IPS-15b (cell line): ENCODE measurements around the gene PADI4.

Experiments
- H3K27me3 ChIP-seq: one replicate; pipeline ENCODE4 v1.6.1; 2013; ENCODE audit warnings: low read length; ENCODE audit not compliant: control insufficient read depth, insufficient read depth
- H3K36me3 ChIP-seq: one replicate; pipeline ENCODE4 v1.6.1; 2013; ENCODE audit warnings: low read length; ENCODE audit not compliant: control insufficient read depth, insufficient read depth
- H3K4me1 ChIP-seq: one replicate; pipeline ENCODE4 v1.6.1; 2013; ENCODE audit warnings: mild to moderate bottlenecking, low read length; ENCODE audit not compliant: control insufficient read depth, insufficient read depth
- H3K4me3 ChIP-seq: one replicate; pipeline ENCODE4 v1.5.1; 2013; ENCODE audit warnings: low read depth, low read length
- H3K9ac ChIP-seq: one replicate; pipeline ENCODE4 v1.6.1; 2013; ENCODE audit warnings: low read depth, mild to moderate bottlenecking, low read length
- H3K9me3 ChIP-seq: one replicate; pipeline ENCODE4 v1.6.1; 2013; ENCODE audit warnings: mild to moderate bottlenecking, low read length; ENCODE audit not compliant: control insufficient read depth, insufficient read depth

Gene PADI4

GRCh38 chr1:17306407-17306806 is 1.6 kb upstream of the PADI4 start:
- Histone ChIP-seq H3K36me3 (no peaks in the 10 kb centered on the region), H3K4me3 (no peak overlapping the region), H3K4me1 (peaks cover 8% of the 10 kb centered on the region), H3K27me3 (no peaks in the 10 kb centered on the region), H3K9ac (no peak overlapping the region), H3K9me3 (peaks cover 6% of the 10 kb centered on the region)

DNA sequence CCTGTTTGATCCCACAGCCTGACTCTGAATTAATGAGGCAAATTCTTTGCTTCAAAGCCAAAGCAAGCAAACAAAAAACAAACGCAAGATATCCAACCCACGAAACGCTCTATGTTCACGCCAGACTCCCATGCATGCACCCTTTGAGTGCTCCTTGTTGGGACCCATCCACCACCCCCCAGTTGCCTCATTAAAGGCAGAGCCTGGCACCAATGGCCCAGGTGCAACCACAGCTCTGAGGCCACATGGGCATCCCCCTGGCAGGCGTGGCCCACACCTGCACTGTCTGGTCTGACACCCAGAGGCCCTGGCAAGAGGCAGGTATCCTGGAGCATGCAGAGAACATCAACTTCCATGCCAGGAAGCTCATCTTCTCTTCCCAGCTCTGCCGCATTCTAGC is 1.1 kb upstream of the PADI4 start:
- Histone ChIP-seq H3K36me3 (no peaks in the 10 kb centered on the region), H3K4me1 (peaks cover 8% of the 10 kb centered on the region)

DNA sequence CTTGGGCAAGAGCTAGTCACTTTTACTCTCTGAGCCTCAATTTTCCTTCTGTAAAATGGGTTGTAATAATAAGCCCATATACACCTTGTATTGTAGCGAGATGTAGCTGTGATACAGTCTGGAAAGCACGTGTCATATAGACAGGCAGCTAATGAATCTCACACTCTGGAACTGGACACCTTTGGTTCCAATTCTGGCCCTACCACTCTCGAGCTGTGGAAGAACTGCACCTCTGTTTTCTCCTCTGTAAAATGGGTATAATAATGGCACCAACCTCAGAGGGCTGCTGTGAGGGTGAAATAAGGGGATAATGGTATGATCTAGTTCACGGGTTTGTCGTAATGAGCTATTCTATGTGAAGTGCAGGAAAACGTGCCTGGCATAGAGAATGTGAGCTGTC is 668 bp upstream of the PADI4 start:
- no peak overlapping the region for H3K4me3 ChIP-seq
- no peaks in the 10 kb centered on the region for H3K27me3 ChIP-seq
- no peak overlapping the region for H3K9ac ChIP-seq
- H3K9me3 ChIP-seq, result no peaks in the 10 kb centered on the region
- peaks cover 8% of the 10 kb centered on the region for H3K4me1 ChIP-seq
- no peaks in the 10 kb centered on the region for H3K36me3 ChIP-seq

More for the DNA sequence above, 1.1 kb upstream of the PADI4 start:
- H3K27me3 ChIP-seq, result no peaks in the 10 kb centered on the region
- no peak overlapping the region for H3K4me3 ChIP-seq
- no peak overlapping the region for H3K9ac ChIP-seq
- H3K9me3 ChIP-seq, result peaks cover 4% of the 10 kb centered on the region

- H3K27me3 ChIP-seq, result no peaks in the 10 kb centered on the region
- H3K9me3 ChIP-seq, result no peaks in the 10 kb centered on the region
- no peak overlapping the region for H3K9ac ChIP-seq
- no peaks in the 10 kb centered on the region for H3K36me3 ChIP-seq
- peaks cover 8% of the 10 kb centered on the region for H3K4me1 ChIP-seq
- no peak overlapping the region for H3K4me3 ChIP-seq
Observed at GRCh38 chr1:17308593-17308992, 596 bp downstream of the PADI4 start.

DNA sequence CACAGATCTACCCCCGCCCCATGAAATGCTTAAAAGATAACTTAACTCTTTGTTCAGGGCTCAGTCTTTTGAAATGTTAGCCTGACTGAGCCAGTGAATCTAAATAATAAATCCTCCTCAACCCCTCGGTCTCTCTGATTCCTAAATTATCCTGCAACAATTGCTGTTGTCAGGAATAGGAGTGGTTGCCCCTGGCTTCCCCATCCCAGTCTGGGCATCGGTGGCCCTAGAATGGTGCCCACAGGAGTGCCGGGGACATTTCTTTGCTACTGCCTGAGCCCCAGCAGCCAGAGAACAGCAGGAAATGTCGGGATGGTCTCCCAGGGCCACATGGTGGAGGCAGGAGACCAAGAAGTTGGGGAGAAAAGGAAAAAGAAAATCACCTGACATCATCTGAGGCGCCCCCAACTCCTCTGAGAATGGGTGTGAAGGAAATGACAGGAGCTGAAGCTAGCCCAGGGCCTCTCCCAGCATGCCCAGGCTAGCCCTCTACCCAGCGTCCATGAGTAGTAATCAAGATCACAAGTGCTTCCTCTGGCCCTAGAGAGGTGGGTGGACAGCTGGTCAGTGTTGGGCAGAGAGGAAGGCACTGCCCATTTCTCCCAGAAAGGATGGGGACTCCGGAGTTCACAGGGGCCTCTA is 1.6 kb downstream of the PADI4 start:
- Histone ChIP-seq H3K9me3 (no peaks in the 10 kb centered on the region), H3K4me1 (peaks cover 3% of the 10 kb centered on the region), H3K36me3 (no peaks in the 10 kb centered on the region), H3K9ac (peak overlapping the region; percentile 37), H3K27me3 (no peaks in the 10 kb centered on the region), H3K4me3 (no peak overlapping the region)

DNA sequence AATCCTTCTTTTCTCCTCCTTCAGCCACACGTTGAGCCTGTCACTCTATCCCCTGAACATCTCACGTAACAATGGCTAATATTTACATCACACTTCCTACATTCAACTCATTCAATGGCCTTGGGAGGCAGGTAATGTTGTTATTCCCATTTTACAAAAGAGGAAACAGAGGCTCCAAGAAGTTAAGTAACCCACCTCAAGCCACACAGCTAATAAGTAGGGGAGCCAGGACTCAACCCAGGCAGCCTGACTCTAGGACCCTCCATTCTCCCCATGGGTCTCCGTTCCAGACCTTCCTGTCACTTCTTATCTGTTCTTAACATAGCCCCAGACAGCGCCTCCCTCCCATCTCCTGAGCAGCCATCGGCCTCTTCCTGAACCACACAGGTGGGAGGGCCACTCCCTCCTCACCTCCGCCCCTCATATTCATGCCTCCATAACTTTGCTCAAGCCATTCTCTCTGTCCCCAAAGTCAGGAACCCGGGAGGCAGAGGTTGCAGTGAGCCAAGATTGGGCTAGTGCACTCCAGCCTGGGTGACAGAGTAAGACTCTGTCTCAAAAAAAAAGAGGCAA is 2.2 kb downstream of the PADI4 start:
- H3K27me3 ChIP-seq, result no peaks in the 10 kb centered on the region
- H3K4me1 ChIP-seq, result peaks cover 3% of the 10 kb centered on the region
- H3K36me3 ChIP-seq, result no peaks in the 10 kb centered on the region
- H3K4me3 ChIP-seq, result no peak overlapping the region
- no peaks in the 10 kb centered on the region for H3K9me3 ChIP-seq
- no peak overlapping the region for H3K9ac ChIP-seq

DNA sequence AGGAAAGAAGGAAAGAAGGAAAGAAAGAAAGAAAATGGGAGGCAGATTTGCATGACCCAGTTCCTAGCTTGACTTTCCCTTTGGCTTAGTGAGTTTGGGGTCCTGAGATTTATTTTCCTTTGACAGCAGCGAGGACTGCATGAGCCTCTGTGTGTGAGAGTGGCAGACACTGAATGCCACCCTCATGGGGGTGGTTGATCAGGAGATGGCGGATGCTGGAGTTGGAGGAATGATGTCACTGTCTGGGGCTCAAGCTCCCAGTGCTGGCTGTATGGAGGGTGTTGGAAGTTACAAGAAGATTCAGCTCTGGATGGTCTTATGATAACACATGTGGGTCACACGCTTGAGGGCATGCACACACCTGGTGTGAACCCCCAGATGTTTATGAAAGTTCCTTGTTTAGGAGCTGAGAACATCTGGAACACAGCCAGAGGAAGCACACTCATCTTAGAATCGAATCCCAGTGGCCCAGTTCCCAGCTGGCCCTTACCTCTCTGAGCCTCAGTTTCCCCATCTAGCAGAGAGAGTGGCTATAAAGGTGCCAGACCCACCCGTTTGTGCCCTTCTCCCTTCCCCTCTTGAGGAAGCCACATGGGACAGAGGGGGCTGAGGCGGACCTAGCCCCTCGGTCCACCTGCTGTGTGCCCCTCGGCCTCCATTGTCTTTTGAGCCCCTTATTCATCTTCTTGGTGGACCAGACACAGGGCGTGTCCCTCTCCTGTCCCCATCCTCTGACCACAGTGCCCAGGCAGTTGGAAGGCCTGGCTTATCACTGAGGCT is 5.7 kb downstream of the PADI4 start:
- no peaks in the 10 kb centered on the region for H3K36me3 ChIP-seq
- peaks cover 6% of the 10 kb centered on the region for H3K4me1 ChIP-seq
- no peak overlapping the region for H3K9ac ChIP-seq
- H3K9me3 ChIP-seq, result no peaks in the 10 kb centered on the region
- no peak overlapping the region for H3K4me3 ChIP-seq
- H3K27me3 ChIP-seq, result no peaks in the 10 kb centered on the region

- Histone ChIP-seq H3K27me3 (no peaks in the 10 kb centered on the region), H3K4me1 (peaks cover 4% of the 10 kb centered on the region), H3K36me3 (no peaks in the 10 kb centered on the region), H3K9me3 (no peaks in the 10 kb centered on the region), H3K4me3 (no peak overlapping the region), H3K9ac (no peak overlapping the region)
Observed at GRCh38 chr1:17314491-17314971, 6.5 kb downstream of the PADI4 start.

DNA sequence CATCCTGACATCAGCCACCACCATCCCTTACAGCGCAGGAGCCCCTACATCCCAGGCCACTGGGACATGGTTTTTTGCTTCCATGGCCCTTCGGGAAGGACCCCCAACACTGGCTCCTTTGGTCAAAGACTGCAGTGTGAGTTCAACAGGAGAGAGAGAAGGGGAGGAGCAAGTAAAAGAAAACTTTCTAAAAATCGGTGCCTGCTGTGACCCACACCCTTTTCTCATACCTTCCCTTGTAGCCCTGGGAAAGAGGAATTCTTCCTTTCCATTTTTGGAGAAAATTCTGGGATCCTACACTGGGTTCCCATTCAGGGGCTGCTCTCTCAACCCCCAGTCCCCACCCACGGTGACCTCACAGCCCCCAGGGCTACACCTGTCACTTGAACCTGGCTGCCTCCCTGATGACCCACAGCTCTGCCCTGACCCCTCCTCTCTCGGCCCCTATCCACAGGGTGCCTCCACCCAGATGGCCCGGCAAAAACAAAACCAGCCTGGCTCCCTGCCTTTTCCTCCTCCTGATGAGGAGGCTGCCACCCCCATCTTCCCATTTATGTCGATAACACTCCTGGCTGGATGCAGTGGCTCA is 7.6 kb downstream of the PADI4 start:
- Histone ChIP-seq H3K36me3 (no peaks in the 10 kb centered on the region), H3K9ac (no peak overlapping the region), H3K4me3 (no peak overlapping the region), H3K27me3 (no peaks in the 10 kb centered on the region), H3K9me3 (no peaks in the 10 kb centered on the region), H3K4me1 (peaks cover 3% of the 10 kb centered on the region)

DNA sequence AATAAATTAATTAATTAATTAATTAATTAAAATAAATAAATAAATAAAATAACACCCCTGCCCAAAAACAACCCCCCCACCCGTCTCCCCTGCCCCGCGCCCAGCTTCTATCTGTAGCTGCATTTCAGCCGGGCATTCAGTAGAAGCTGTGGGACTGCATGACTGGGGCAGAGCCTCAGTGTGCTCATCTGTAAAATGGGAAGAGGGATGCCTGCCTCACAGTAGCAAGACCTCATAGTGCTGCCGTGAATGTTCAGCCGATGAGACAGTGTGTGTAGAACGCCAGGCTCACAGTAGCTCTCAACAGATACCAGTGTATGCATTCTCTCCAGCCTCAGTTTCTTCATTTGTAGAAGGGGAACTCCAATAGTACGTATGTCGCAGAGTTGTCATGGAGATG is 8.7 kb downstream of the PADI4 start:
- H3K9ac ChIP-seq, result no peak overlapping the region
- no peaks in the 10 kb centered on the region for H3K36me3 ChIP-seq
- H3K27me3 ChIP-seq, result no peaks in the 10 kb centered on the region
- H3K9me3 ChIP-seq, result no peaks in the 10 kb centered on the region
- H3K4me1 ChIP-seq, result peaks cover 3% of the 10 kb centered on the region
- H3K4me3 ChIP-seq, result no peak overlapping the region

- Histone ChIP-seq H3K36me3 (no peaks in the 10 kb centered on the region), H3K4me3 (no peak overlapping the region), H3K9me3 (no peaks in the 10 kb centered on the region), H3K9ac (no peak overlapping the region), H3K27me3 (no peaks in the 10 kb centered on the region), H3K4me1 (peaks cover 3% of the 10 kb centered on the region)
Observed at GRCh38 chr1:17318262-17318661, 10.3 kb downstream of the PADI4 start.
